ENCODE results near the gene FTSJ3.
"Not testable (repeated sequence)": the region's sequence is repeated elsewhere in the genome, so short reads cannot be mapped to it uniquely, and the experiment has no call there.

The FTSJ3 gene

DNA sequence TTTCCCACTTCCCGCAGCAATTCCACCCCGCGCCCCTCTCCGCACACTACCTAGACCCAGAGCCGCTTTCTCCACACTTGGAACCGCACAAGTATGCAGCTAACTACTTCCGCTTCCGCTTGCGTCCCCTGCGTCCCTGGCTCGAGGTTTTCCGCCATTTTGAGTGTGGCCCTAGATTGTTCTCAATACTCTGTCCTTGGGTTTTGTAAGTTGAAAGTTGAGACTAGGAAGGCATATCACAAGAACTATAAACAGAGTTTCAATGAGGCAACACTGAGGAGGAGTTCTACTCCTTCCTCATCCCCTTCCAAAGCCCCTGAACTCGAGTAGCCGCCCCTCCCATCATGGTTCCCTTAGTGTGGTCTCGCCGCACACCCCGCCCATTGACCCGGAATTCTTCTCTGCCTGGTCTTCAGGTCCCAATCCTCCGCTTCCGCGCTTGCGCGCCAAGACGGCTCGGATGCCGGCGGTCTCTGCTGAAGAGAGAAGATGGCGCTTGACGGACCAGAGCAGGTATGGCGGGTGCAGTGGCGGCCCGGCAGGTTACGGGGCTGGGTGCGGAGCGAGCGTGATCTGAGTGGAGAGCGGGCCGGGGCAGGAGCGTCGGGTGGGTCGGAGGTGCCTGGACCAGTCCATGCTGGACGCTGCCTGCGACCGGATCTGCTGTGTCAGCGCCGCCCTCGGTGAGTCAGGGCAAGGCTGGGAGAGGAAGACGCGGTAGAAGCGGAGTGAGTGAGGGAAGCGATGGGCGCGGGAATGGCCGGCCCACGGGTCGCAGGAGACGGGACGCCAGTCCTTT is at the start of gene FTSJ3, which contains the start of gene PSMC5:
FTSJ3 (minus strand) TSS at position 662 of the 799 bp plus-strand sequence. CDS start 761 bp downstream, outside the sequence.
PSMC5 (plus strand) TSS at position 430 of the 799 bp plus-strand sequence; CDS start at position 490, 60 bp downstream.
- DNase-seq (ENCODE audit: low spot score) = peak; percentile 91

DNA sequence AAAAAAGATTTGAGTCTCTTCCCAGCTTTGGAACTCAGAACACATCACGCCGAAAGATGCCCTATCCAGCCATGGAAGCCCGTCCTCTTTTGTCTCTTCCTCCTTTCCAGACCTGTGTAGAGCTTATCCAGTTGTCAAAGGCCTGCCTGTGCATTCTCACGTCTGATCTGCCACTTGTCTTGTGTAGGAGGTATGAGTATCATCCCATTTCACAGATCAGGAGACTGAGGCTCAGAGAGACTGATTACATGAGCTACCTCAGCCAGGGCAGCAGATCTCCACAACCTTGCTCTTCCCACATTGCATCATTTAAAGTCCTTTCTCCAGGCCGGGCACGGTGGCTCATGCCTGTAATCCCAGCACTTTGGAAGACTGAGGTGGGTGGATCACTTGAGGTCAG is 47.2 kb upstream of the FTSJ3 start:
- DNase-seq (ENCODE audit: low spot score) = not testable (repeated sequence)

DNA sequence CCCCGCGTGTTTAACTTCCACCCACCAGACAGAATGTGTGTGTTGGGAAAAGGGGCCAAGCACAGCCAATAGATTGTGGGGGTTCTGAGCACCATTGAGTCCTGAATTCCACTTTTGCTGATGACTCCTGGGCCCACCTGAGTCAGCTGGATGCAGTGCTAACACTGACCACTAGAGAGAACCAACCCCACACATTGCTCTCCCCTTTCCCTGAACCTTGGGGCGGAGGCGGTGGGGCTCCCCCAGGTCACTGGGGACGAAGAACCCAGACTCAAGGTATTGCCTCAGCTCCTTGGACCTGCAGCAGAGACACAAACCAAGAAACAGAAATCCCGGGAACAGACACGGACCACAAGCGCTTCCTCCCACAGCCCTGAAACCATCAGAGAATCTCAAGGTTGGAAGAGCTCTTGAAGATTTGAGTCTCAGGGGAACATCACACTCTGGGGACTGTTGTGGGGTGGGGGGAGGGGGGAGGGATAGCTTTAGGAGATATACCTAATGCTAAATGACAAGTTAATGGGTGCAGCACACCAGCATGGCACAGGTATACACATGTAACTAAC is 46.7 kb upstream of the FTSJ3 start:
- not testable (repeated sequence) for DNase-seq (ENCODE audit: low spot score)

GRCh38 chr17:63873577-63873976 is 46.1 kb upstream of the FTSJ3 start, which contains the start of gene CSH2:
CSH2 (minus strand) TSS chr17:63873677; CDS start chr17:63873614, 63 bp downstream.
- not testable (repeated sequence) for DNase-seq (ENCODE audit: low spot score)

DNA sequence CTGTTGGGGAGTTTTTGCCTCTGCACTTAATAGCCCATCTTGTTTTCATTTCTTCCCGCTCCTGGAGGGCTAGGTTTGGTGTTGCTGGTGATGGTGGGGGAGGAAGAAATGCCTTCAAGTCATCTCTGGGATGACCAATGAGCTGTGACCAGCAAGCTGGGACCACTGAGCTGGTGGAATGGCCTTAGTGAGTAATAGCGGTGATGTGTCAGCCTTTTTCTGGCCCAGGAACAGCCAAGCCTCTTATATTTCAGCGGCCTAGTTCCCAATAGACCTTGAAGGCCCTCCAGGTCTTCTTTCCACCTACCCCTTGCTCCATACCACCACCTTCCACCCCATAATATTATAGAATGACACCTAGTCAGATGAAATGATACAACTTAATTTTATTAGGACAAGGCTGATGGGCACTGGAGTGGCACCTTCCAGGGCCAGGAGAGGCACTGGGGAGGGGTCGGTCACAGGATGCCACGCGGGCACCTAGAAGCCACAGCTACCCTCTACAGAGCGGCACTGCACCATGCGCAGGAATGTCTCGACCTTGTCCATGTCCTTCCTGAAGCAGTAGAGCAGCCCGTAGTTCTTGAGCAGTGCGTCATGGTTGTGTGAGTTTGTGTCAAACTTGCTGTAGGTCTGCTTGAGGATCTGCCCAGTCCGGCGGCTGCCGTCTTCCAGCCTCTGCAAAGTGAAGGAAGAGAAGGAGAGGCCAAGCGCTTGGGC is 44.3 kb upstream of the FTSJ3 start:
- DNase-seq (ENCODE audit: low spot score) = not testable (repeated sequence)

DNA sequence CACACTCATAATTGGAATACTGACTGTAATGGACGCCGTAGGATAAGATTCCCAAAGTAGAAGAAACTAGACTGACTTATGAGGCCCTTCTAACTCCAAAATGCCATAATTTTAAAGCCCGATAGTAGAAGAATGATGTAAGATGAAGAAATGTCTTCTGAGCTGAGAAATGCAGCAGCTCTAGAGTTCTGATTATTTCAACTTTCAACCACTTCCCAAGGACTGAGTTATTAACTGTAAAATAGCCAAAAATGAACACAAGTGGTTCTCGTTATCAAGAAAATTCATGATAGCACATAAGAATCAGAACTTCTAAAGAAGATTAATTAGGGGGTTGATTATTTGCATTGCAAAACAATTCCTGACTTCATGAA is 42.8 kb upstream of the FTSJ3 start:
- DNase-seq (ENCODE audit: low spot score) = not testable (repeated sequence)

- DNase-seq (ENCODE audit: low spot score) = not testable (repeated sequence)
Measured at GRCh38 chr17:63869491-63870291, 42.2 kb upstream of the FTSJ3 start.

DNA sequence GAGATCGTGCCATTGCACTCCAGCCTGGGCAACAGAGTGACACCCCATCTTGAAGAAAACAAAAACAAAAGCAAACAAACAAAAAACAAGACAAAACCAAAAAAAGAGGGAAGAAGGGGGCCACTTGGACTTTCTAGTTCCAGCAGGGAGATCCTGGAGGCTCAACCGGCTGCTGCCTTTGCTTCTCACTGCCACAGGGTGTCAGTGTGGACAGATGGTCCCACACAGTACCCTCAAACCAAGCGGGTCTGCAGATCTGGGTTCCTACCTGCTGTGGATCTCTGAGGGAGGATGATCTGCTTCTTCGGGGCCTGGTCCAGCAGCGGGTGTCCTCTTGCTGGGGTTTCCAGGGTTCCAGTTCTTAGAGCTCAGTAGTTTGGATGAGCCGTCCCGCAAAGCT is 39.2 kb upstream of the FTSJ3 start:
- DNase-seq (ENCODE audit: low spot score) = not testable (repeated sequence)

DNA sequence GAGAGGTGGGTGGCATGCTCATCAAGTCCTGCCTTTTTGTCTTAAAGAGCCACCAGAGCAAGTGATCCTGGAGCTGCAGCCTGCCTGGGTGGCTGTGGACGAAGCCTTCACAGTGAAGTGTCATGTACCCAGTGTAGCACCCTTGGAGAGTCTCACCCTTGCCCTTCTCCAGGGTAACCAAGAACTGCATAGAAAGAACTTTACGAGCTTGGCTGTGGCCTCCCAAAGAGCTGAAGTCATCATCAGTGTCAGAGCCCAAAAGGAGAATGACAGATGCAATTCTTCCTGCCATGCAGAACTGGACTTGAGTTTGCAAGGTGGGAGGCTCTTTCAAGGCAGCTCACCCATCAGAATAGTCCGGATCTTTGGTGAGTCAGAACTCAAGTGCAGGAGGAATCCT is 31.8 kb upstream of the FTSJ3 start:
- DNase-seq (ENCODE audit: low spot score) = no peak

- not testable (repeated sequence) for DNase-seq (ENCODE audit: low spot score)
Measured at GRCh38 chr17:63856425-63856824, 29.0 kb upstream of the FTSJ3 start.

DNA sequence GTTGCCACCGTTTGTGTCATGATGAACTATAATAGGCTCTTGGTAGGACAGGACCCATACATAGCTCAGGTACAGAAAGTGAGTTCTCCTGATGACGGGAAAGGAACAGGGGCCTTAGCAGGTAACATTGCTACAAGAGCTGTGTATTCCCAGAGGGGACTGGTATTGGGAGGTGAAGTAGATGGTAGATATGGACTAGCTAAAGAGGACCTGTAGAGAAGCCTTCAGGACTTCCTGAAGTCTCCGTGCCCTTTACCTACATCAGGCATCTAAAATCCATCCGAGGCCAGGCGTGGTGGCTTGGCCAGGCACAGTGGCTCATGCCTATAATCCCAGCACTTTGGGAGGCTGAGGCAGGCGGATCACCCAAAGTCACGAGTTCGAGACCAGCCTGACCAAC is 27.7 kb upstream of the FTSJ3 start:
- no peak for DNase-seq (ENCODE audit: low spot score)

DNA sequence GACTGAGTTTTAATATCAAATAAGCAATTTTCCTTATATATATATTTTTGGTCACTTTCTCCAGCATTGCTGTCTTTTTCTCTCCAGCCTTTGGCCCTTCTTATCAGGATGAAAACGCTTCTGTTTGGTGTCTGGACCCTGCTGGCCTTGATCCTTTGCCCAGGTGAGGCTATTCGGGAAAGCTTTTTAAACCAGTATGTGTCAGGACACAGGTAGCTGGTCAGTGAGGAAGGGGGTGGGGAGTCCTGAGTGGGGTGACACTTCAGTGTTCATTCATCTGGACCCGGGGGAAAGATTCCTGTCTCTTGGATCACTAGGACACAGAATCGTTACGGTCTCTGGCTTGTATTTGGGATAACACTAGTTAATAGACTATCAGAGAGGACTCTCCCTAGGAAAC is 27.2 kb upstream of the FTSJ3 start:
- no peak for DNase-seq (ENCODE audit: low spot score)

DNA sequence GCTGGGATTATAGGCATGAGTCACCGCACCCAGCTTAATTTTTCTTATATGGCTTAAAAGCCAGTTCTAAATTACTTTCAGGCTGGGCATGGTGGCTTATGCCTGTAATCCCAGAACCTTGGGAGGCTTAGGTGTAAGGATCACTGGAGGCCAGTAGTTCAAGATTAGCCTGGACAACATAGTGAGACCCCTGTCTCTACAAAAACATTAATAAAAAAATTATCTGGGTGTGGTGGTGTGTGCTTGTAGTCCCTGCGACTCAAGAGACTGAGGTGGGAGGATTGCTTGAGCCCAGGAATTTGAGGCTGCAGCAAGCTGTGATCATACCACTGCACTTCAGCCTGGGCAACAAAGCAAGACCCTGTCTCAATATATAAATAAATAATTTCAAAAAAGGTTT is 25.8 kb upstream of the FTSJ3 start:
- DNase-seq (ENCODE audit: low spot score) = no peak

GRCh38 chr17:63850401-63850800 is 22.9 kb upstream of the FTSJ3 start:
- DNase-seq (ENCODE audit: low spot score) = no peak

DNA sequence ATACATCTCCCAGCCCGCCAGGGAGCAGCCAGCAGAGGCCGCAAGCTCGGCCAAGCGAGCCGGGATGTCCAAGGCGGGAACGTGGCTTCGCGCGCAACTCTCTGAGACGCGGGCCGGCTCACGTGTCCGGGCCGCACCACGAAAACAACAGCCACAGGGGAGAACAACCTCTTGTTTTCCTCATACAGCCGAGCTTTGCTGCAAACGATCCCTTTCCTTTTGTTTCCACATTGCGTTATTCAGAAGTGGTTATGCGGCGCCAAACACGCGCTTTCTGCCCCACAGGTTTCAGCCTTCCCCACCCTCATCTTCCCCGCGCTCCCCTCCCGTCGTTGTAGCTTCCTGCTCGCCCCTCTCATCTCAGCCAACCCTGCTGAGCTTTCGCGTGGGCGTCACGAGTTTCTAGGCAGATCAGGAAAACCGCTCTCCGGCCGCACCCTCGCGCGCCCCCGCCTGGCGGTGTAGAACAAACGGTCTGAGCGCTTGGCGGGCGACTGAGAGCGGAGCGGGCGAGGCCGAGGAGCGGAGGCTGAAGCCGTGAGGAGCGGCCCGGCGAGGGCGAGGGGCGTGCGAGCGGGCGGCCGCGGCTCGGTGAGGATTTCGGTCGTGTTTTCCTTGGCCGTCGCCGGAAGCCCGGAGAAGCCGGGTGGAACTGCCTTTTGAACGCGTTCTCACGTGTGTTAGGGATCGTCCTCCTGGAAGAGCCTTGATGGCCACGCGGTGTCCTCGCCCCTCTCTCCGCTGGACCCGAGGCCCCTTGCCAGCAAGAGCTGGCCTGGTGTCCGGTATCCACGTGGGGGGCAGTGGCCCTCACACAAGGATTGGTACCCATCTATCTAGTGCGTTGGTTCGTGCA is 21.6 kb upstream of the FTSJ3 start:
- peak; percentile 84 for DNase-seq (ENCODE audit: low spot score)

- DNase-seq (ENCODE audit: low spot score) = no peak
Measured at GRCh38 chr17:63847525-63848249, 20.2 kb upstream of the FTSJ3 start.

DNA sequence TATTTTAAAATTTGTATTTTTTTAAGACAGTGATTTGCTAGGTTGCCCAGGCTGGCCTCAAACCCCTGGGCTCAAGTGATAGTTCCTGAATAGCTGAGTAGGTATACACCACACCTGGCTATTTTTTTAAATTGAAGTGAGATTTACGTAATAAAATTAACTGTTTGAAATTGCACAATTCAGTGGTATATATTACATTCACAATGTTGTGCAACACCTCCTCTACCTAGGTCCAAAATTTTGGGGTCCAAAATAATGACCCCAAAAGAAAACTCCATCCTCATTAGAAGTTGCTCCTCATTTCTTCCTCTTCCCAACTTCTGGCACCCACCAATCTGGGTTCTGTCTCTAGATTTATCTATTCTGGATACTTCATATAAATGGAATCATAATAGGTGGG is 18.0 kb upstream of the FTSJ3 start:
- DNase-seq (ENCODE audit: low spot score) = no peak

DNA sequence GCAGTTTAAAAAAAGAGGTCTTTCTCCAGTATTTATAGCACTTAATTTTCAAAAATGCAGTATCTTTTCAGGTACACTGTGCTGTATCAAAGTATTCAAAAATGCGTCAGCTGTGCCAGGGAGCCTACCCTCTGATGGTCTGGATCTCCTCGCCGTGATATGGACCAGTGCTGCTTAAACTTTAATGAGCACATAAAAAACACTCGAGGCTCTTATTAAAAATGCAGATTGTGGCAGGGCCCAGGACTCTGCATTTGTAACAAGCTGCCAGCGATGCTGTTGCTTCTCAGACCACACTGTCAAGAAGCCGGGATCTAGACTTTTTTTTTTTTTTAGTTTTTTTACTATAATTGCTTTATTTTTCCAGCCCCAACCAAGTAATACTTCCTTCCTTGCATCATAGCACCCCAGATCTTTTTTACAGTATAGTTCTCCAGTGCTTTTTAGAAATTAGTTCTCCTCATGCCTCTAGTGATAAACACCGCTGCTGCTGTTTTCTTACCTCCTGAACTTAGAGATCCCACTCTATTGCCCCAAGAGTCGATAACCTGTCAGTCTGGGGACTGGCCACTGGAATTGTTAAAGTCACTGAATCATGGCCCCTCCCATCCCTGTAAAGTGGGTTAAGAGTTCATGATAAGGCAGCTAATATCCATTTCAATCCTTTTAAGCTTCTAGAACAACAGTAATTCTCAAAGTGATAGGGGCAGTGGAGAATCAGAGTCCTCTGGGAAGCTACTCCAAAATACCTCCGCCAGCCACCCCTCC is 16.6 kb upstream of the FTSJ3 start:
- DNase-seq (ENCODE audit: low spot score) = no peak

DNA sequence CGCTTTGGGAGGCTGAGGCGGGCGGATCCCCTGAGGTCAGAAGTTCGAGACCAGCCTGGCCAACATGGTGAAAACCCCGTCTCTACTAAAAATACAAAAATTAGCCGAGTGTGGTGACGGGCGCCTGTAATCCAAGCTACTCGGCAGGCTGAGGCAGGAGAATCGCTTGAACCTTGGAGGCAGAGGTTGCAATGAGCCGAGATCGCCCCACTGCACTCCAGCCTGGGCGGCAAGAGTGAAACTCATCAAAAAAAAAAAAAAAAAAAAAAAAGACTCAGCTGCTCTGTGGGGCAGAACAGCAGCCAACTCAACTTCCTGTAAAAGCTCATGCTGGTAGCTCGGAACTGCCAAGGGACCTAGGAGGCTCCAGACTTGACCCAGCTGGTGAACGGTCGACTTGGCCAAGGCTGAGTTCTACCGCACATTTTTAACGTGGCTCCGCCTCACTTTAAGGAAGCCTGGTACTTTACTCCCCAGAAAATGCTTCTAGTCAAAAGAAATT is 16.0 kb upstream of the FTSJ3 start:
- not testable (repeated sequence) for DNase-seq (ENCODE audit: low spot score)
